HG02970 (cell line): Measurements from ENCODE around the gene NUDT4.

Experiments used
- ATAC-seq: cut with Tn5 transposase; IDR thresholded peaks from one replicate; pipeline ENCODE4 v1.9.1; 2021; ENCODE audit warnings: mild to moderate bottlenecking, moderate library complexity, moderate number of reproducible peaks; ENCODE audit not compliant: unreplicated experiment, low FRiP score

NUDT4 gene

DNA sequence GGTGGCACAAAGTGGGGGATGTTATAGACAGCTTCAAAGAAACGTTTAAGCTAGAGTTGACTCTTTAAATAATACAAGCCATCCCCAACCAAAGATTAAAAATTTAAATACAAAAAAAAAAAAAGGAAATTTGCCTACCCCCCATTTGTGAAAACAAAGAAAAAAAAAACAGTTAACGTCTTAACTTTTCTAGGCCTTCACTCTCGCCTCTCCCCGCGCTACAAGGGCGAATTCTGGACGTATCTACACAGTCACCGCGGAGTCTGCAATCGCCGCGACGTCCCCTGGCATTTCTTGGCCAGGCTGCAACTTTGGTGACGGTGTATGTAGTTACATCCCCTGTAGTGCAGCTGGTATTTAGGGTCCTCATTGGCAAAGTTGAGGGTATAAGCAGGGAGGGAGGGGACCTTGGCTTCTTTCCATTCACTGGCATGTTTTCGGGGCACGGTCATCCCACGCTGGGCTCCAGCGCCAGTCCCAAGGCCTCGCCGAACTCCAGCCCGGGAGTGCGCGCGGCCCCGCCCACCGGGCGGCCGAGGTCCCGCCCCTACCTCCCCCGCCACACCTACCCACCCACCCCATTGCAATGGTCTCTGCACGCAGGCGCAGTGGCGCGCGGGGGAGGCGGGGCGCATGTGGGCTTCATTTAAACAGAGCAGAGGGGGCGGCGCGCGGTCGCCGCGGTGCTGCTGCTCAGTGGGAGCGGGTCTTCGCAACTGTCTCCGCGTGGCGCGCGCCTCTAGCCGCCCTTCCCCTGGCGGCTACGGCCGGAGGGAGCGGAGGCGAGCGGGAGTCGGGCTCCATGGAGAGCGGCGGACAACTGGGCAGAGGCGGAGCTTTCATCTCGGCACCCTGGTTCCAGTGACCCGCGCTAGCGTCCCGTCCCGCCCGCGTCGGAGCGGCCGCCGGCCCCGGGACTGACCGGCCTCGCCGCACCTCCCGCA, at the start of gene NUDT4:
TSS of gene NUDT4 (plus strand) at position 674 of the 944 bp plus-strand sequence. CDS start 398 bp downstream, outside the sequence.
- ATAC-seq, result peak; percentile 77

DNA sequence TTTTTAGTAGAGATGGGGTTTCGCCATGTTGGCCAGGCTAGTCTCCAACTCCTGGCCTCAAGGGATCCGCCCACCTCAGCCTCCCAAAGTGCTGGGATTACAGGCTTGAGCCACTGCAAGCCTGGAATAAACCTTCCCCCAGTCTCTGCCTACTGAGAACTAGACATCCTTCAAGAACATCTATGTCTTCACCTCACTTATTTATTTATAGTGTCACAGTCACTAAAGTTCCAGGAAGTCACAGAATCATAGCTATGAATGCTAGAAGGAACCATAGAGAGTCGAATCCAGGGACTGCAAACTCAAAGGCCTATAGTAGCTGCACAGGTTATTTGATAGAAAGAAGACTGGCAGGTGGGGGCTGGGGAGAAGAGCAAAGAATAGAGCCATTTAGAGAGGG, 44.7 kb upstream of the NUDT4 start:
- ATAC-seq, result no peak

DNA sequence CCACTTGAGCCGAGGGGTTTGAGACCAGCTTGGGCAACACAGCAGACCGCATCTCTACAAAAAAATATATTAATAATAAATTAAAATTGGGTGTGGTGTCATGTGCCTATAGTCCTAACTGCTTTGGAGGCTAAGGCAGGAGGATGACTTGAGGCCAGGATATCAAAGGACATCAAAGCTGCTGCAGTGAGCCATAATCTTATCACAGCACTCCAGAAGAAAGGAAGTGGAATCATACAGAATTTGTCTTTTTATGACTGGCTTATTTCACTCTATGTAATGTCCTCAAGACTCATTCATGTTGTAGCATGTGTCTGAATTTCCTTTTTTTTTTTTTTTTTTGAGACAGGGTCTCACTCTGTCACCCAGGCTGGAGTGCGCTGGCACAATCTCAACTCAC, 43.9 kb upstream of the NUDT4 start:
- no peak for ATAC-seq

DNA sequence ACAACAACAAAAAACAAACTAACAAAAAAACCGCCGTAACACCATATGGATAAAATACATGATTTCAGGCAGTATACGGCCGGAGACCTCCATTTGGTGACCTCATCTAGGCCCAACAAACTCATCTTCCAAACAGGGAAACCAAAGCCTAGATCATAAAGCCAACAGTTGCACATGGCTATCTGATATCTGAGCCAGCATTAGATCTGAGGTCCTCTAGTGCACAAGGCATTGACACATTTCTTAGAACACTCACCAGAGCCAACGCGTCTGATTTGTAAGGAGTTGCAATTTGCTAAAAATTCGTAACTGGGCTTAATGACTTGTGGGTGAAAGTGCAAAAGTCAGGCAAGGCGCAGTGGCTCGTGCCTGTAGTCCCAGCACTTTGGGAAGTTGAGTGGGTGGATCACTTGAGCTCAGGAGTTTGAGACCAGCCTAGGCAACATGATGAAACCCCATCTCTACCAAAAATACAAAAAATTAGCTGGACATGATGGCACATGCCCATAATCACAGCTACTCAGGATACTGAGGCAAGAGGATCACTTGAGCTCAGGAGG, 42.0 kb upstream of the NUDT4 start:
- ATAC-seq, result no peak

DNA sequence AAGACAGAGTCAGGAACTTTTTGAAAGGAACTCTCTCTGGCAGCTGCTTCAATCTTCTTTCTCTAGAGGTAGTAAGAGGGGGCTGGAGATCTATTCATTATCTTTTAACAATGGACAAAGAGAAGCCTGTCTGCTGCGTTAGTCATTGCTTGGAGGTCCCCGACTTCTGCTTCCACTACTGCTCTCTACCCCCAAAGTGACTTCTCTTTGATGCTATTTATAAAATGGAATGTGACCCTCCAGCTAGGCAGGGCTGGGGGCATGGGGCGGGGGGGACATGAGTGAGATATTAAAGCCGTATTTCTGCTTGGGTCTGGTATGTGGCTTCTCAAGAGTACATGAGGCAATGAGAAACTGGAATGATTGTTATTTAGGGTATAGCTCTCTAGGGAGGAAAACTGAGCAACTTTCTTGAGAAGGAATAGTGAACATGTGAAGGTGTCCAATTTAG, 41.4 kb upstream of the NUDT4 start:
- no peak for ATAC-seq

DNA sequence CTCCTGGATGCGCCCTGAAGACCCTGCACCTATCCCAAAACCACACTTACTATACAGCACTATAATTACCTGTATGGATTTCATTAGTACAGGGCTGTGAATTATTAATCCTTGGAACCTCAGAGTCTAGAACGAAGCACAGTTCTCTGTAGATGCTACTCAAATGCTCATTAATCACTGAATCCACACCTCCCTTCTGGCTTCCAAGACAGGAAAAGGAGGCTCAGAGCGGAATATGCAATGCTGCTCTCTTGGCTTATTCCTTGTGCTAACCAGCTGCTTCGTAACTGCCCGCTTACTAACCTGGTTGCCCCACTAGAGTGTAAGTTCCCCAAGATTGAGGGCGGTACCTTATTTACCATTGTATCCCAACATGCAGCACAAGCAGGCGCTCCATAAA, 39.1 kb upstream of the NUDT4 start:
- no peak for ATAC-seq

DNA sequence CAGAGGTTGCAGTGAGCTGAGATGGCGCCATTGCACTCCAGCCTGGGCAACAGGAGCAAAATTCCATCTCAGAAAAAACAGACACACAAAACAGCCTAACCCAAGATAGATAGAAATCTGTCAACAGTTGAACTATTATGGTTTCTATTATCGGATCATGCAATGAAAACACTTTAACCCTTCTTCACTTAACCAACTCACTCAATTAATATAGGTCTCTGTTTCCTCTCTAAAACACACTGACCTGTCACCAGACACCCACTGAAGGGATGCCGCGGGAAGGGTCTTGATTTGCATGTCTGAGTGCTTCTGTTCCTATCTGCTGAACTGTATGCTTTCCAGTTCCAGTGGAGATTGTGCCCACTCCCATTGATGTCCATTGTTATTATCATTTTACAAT, 38.0 kb upstream of the NUDT4 start:
- ATAC-seq, result no peak

DNA sequence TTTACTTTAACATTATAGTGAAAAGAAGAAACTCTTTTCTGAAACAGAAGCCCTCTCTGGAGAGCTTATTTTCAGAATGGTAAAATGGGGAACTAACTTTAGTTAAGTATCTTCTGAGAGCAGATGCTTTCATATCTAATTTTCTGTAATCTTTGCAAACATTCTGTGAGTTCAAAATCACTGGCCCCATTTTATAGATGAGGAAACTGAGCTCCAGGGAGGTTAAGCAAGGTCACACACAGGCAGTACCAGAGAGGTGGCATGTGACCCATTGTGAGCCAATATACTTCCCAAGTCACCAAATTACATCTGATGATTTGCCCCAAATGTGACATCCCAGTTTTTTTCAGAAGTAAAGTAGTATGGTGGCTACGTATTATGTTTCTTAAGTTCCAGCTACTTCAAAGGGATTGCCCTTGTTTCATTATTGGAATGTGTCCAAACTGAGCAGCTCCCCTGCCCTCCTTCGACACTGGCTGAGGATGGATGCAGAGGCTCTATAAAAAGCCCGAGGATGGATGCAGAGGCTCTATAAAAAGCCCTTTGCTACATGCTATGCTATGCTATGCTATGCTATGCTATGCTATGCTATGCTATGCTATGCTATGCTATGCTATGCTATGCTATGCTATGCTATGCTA, 36.2 kb upstream of the NUDT4 start:
- no peak for ATAC-seq

DNA sequence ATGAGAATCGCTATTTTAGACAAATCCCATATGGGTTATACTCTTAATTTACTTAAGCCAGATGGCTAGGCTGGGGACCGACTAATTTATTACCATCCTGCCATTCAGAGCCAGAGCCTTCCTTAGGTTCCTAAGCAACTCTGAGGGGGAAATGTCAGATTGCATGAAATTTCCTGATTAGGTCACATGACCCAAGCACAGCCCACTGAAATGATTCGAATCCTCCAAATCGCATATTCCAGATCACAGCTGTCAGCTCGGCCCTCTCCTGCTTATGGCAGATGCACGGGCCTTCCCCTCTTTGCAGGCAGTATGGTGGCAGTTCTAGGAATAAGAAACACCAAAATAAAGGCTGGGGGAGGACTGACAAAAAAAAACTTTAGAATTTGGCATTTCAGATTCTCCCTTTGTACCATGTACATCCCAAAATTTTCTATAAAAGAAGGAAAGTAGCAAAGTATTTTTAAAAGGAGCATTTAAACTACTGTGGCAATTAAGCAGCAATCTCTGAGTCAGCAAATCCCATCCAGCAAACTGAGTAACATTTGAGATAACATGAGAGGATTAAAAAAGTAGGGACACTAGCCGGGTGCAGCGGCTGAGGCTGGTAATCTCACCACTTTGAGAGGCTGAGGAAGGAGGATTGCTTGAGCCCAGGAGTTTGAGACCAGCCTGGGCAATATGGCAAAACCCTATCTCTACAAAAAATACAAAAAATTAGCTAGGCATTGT, 30.5 kb upstream of the NUDT4 start:
- no peak for ATAC-seq

DNA sequence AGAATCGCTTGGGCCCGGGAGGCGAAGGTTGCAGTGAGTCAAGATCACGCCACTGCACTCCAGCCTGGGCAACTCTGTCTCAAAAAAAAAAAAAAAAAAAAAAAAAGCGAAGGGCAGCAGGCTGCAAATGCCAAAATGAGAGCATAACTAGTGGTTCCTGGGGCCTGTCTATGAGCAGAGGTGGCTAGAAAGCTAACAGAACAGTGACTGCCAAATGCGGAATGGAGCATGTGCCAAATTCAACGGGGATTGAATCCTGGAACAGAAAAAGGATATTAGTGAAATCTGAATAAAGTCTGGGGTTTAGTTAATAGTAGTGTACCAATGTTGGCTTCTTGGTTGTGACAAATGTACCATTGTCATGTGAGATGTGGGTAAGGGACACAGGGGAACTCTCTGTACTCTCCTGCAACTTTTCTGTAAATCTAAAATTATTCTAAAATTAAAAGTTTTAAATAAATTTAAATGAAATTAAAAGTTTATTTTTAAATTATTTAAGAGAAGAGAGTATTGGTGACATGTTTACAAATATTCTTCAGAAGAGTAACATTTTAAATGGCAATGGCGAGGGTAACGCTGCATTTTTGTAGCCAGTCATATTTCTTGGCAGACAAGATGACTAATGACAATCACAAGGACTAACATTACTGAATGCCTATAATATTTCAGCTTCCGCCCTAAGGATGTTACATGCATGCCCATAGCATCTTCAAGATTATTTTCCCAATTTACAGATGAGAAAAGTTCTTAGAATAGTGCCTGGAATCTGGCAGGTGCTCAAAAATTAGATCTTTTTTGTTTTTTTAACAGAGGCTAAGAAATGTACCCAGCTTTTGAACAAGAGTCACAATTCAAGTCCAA, 28.9 kb upstream of the NUDT4 start:
- ATAC-seq, result no peak

DNA sequence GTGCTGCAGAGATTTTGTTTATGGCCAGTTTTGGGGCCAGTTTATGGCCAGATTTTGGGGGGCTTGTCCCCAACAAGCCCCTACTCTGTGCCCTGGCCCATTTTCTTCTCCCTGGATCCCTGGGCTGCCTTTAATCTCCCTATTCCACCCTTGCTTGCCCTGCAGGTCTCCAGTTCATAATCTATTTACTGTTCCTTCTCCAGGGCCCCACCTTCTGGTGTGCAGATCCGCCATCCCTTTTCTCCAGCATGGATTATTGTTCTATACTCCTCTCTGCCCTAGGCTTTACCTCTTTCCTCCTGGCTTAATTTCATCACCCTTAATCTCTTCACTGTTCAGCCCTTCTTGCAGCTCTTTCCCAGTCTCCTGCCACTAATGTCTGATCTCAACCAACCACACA, 26.0 kb upstream of the NUDT4 start:
- ATAC-seq, result no peak

DNA sequence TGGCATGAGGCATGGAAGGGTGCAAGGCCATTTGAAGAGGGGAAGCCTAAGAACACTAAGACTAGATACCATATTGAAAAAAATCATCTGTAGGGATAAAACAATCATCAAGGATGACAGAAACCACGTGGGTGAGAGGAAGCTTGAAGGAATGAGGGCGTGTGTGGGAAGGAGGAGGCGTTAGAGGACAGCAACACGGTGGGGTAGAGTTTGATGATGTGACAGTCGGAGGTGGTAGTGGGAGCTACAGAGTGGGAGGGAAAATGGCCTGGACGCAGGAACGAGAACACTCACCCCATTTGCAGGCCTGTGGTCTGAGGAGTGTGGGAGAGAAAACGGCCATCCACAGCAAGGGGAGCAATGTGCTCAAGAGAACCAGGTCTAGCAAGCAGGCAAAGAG, 25.4 kb upstream of the NUDT4 start:
- no peak for ATAC-seq

DNA sequence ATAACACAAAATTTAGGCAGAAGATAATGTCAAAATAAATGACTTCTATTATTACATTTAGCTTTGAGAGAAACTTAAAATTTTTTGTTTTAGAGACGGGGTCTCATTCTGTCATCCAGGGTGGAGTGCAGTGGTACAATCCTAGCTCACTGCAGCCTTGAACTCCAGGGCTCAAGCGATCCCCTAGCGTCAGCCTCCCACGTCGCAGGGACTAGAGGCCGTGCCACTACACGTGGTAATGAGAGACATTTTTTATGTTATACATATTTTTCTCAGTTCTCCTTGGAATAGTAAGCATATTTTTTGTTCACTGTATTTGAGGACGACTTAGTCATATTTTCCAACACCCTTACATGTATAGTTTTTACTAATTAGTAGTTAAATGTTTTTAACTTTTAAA, 21.5 kb upstream of the NUDT4 start:
- no peak for ATAC-seq

DNA sequence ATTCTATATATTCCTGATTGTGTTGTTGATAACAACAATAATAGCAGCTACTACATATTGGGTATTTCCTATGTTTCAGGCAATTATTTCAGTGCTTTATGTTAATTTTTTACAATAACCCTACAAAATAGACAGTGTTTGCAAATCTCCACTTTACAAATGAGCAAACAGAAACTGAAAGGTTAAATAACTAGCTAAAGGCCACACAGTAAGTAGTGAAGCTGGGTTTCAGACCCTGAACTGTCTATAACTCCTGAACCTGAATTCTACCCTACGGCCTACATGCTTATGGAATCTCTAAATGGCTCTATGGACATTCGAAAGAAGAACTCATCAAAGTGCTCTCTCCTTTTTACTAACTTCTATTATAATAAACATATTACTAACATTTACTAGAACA, 19.7 kb upstream of the NUDT4 start:
- no peak for ATAC-seq

DNA sequence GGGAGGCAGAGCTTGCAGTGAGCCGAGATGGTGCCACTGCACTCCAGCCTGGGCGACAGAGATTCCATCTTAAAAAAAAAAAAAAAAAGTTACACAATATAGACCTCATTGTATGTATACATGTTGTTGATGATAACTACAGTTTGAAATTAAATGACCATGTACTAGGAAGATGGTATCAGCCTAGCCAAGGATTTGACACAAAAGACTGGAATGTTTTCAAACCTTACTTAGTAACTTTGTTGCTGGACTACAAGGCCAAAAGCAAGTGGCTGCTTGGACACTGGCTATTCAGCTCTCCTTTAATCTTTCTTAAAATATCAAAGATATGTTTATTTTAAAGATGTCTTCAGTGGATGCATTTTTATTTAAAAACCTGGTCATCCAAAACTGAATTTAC, 18.9 kb upstream of the NUDT4 start:
- no peak for ATAC-seq

DNA sequence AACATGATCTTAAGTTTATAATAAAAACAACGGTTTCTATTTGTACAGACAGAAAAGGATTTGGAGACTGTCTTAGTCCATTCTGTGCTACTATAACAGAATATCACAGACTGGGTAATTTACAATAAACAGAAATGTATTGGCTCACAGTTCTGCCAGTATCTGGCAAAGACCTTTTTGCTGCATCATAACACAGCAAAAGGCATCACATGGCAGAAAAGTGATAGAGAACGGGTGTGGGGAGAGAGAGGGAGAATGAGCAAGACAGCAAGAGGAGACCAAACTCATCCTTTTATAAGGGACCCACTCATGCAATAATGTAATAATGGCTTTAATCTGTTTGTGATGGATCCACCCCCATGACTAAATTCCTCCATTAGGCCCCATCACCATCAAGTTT, 17.0 kb upstream of the NUDT4 start:
- ATAC-seq, result no peak

DNA sequence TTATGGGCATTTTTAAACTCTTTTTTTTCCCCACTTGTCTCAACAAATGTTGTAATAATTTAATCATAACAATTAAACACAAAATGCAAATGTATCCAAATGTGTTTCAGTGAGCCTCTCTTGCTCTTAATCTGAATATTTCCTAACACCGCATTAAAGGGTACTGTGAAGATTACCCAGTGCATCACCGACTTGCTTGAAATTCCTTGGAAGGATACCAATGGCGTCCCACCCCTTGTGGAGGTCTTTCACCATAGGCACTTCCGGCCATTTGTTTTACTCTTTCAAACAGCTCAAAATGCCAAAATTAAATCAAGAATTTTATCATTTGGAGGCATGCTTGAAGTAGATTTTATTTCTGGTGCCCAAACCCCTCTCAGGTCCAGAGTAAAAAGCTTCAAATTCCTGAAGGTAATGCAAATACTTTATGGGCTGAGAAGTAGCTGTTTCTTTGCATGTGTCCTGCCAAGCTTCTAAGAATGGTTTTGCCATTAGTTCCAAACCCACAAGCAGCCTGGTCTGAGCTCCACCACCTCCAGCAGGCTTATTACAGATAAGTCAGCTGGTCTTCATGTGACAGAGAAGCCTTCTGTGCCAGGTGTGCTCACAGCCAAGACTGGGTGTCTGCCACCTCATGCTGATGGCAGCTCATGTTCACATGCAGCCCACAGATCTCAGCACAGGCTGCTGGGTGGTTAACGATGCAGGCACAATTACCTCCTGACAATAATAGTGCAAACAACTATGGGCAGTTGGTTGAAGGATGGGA, 16.4 kb upstream of the NUDT4 start:
- ATAC-seq, result no peak

DNA sequence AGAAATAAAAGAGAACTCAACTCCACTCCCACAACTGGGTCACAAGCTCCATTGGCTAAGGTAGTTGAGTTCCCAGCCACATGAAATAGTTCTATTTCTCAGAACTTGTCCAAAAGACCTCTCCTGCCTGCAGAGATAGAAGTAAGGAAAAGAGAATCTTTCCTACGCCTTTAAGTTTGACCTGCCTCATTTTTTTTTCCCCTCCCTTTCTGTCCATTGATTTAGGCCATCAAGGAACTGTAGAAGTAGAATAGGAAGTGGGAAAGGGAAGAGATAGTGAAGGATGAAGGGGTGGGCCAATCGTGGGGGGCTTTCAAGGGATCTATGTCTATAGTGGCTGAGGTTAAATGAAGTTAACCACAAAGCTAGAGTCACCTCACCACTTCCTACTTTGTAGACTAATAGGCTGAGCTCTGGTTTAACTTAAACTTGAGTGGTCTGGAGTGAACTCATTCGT, 13.9 kb upstream of the NUDT4 start:
- ATAC-seq, result no peak
